ENCODE data around the gene RHOT2.
"Not testable (repeated sequence)": the region's sequence is repeated elsewhere in the genome, so short reads cannot be mapped to it uniquely, and the experiment has no call there.

RHOT2 gene

GRCh38 chr16:682493-683395 lies 14.8 kb downstream of the RHOT2 start:
- DNase-seq, result no peak

- DNase-seq, result no peak
Measured at GRCh38 chr16:683396-684070, 15.6 kb downstream of the RHOT2 start.

DNA sequence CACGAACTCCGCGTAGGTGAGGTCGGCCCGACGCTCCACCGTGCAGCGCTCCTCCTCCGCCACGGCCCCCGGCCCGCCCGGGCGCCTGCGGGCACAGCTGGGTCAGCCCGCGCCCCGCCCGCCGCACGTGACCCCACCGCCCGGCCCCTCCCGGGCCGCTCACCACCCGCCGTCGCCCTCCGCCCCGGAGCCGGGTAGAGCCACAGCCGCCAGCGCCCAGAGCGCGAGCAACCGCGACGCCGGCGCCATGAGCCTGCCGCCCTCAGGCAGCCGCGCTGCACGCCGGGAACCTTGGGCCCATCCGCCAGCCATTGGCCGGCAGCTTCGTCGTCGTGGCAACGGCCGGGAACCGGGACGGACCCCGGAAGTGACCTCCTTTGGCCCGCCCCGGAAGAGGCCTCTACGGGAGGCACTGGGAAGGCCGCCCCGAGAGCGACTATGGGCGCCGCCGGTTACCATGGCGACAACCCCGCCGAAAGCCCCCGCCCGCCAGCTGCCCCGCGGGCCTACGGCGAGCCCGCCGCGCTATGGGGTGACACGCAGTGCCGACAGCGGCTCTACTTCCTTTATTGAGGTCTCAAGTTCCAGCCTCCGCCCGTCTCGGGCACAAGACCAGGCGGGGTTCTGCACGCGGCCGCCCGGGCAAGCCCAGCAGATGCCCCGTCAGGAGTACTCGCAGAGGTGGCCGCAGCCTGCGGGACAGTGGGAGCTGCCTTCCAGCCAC lies 16.3 kb downstream of the RHOT2 start, which contains the start of gene JMJD8:
Gene JMJD8 (minus strand): TSS at position 264 of the 724 bp plus-strand sequence. CDS start 15 bp downstream, at position 249.
- DNase-seq, result peak; percentile 97

DNA sequence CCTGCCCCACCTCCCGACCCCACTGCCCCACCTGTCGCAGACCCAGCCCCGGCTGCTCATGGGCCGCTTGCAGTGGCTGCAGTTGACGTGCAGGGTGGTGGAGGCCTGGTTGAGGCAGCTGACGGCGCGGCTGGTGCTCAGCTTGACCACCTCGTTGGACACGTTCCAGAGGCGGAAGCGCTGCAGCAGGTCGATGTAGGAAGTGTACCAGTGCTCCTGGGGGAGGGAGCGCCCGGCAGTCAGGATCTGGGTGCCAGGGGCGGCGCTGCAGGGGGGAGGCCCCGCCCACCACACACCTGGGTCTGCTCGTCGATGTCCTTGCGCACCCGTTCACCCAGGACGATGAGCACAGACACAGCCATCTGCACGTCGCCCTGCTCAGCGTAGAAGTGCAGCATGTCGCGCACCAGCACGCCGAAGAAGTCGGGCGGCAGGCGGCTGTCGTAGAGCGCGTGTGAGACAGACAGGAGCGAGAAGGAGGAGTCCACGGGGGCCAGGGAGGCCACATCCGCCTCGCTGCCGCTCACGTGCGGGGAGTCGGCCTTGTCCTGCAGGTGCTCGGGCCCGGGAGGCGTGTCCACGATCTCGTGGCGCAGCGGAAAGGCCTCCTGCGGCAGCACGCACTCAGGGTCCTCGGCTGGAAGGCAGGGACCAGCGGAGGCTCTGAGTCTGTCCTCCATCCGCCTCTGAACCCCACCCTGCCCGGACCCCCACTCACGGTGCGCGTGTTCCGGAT lies 17.2 kb downstream of the RHOT2 start:
- DNase-seq, result no peak

- DNase-seq, result no peak
Measured at GRCh38 chr16:685967-686366, 18.0 kb downstream of the RHOT2 start.

DNA sequence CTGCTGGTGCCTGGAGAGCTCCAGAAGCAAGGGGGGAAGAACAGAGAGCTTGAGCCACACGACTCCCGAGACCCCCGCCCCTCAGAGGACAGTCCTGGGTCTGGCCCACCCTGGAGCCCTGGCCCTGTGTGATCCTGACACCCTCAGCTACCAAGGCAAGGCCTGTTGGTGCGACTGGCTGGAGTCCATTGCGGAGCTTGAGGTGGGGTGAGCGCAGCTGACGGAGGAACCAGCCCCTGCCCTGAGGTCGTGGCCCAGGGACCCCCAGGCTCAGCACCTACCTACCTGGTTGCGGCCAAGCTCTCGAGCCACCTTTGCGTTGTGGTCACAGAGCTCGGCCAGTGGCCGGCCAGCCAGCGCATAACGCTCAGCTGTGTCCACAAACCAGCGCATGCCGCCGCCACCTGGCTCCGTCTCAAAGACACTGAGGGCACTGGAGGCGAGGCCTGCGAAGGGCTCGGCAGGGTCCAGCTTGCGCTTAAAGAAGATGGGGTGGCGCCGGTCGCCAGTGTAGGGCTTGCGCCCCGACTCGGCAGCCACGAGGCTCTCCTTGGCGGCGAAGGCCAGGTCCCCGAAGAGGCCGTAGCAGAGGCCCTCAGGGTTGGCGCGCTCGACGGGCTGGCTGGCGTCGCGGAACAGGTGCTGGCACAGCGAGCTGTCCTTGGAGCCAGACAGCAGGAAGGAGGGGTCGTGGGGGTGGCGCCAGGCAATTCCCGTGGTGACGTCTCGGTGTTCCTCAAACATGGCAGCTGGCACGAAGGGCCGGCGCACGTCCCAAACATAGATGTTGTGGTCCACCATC lies 18.7 kb downstream of the RHOT2 start:
- DNase-seq, result no peak

GRCh38 chr16:687499-687898 lies 19.6 kb downstream of the RHOT2 start:
- DNase-seq, result no peak

GRCh38 chr16:689175-689897 lies 21.4 kb downstream of the RHOT2 start:
- no peak for DNase-seq

- DNase-seq, result not testable (repeated sequence)
Measured at GRCh38 chr16:691242-691641, 23.3 kb downstream of the RHOT2 start.

- no peak for DNase-seq
Measured at GRCh38 chr16:692356-693108, 24.6 kb downstream of the RHOT2 start.

GRCh38 chr16:693364-693763 lies 25.4 kb downstream of the RHOT2 start:
- no peak for DNase-seq

DNA sequence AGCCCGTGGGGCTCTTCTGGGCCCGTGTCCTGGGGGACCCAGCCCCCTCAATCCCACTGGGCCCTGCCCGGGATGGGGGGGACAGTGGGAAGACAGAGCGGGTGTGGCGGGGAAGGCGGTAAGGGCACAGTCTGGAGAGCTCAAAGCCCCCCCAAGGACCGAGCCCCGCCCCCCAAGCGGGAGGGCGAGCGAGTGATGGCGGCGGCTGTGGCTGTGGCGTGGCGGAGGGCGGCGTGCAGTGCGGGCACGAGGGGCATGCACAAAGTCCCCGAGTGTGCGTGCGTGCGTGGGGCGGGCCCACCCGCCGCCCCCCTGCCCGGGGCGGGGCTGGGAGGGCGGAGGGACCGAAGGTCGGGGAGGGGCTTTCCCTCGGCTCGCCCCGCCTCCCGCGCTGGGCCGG lies 25.8 kb downstream of the RHOT2 start:
- DNase-seq, result no peak

DNA sequence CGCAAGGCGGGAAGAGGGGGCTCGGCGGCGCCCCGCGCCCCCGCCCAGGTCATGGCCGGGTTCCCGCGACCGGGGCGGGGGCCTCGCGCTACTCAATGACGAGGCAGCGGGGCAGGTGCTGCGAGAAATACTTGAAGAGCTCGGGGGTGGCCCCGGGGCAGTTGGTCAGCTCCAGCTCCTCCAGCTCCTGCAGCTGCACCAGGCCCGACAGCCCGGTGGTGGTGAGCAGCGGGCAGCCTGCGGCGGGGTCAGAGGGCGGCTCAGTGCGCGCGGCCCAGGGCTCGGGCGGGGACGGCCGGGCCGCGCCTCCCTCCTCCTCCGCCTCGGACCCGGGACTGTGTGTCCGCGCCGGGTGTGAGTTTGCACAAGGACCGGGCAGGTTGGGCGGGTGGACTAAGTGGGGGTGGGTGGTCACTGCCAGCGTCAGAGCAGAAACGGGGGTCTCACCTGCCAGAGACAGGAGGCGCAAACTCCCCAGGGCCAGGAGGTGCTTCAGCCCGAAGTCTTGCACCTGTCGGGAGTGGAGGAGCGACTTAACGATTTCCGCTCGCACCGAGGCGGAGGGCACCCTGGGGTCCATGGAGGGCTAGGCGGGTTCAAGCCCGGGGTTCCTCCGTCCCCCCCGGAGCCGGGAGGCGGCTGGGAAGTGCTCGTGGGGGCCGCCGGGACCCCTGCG lies 26.4 kb downstream of the RHOT2 start:
- DNase-seq, result no peak

DNA sequence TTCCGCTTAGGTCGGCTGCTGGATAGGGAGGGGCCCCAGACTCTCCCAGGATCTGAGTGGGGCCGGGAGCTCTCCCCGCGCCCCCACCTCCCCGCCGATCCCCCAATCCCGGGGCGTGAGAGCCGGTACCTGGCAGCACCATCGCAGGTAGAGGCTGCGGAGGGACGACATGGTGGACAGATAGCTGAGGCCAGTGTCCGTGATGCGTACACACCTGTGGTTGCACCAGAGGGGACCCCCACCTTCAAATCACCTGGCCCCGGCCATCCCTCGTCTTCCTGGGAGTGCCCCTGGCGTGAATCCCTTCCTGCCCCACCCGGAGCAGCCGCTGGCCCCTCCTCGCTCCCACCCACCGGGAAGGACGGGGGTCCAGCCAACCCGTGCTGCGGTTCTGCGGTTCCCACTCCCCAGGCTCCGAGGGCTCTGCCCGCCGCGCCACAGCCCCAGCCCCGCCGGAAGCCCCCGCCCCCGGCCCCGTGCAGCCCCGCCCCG lies 27.0 kb downstream of the RHOT2 start:
- no peak for DNase-seq

GRCh38 chr16:695355-696089 lies 27.6 kb downstream of the RHOT2 start:
- peak; percentile 68 for DNase-seq

GRCh38 chr16:698911-699671 lies 31.2 kb downstream of the RHOT2 start:
- DNase-seq, result no peak

DNA sequence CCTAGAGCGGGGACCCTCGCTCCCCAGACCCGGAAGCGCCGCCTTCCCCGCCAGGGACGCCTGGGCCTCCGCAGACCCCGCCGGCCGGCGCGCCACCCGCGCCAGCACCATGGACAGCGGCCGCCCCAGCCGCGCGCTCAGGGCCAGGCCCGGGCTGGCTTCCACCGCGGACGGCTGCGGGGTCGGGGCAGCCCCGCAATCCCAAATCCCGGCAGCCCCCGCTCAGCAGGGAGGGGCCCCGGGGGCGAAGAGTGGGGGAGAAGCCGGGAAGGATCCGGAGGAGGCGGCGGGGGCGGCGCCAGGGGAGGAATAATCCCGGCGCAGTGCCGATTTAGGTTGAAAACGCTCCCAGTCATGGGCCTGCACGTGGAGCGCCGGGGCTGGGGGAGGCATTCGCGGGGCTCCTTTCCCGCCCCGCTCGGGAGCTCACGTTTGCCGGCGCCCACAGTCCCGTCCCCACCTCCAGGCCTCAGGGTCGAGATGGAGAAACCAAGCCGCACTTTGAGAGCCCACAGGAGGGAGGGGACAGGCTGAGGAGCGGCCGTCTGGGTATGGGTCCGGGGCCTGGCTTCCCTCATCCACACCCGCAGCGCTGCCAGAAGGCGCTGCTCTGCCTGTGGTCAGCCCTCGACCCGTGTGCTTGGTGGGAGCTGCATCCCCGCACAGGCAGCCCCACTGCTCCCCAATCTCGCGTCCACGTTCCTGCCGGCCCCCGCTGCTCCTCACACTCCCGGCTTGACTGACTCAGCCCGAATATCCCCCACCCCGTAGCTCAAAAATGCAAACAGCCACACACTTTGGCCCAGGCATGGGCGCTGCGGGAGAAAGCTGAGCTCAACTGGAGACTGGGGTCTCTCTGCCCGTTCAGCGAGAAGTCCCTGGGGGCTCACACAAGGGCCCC lies 33.0 kb downstream of the RHOT2 start:
- DNase-seq, result peak; percentile 27

All from stimulated activated naive CD4-positive, alpha-beta T cell treated with Interleukin-2 at 50 U/mL for 16 hours (primary cell).